Measurements from ENCODE around the gene ATP2C2. TPM values are rescaled to one million over a fixed set of nuclear protein-coding genes. Genes with fewer than 3 reads are reported as not detected.

Gene ATP2C2
- polyA plus RNA-seq, 1 of the 3 experiments (the other 2 are of a cell fraction): 0.33 TPM

DNA sequence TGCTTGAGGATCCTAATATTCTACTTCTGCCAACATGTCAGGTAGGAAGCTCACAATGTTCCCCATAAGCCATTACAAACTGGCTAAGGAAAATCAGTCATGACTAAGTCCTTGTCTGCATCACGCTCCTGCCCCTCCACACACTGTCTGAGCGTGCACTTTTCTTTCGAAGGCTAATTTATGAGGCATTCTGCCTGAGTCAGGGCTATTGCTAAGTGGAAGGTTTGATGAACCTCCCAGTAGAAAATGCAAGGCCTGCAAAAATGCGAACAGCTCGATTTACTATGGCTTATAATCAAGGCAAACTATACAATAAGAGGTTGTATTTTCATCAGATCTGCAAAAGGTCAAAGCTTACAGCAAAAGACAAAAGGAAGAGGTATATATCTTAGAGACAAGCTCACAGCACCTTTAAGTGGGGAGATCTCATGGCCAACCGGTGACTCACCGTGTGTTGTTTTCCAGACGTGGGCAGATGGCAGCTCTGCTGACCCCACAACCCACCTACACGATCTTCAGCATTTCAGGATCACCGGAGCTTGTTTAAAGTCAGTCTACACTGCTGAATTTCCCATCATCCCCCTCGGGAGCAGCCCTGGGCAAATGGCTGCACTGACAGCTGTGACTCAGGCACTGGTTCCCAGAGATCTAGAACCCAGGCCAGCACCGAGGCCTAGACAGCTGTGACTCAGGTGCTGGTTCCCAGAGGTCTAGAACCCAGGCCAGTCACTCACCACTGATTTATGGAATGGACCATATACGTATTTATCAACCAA, 110.0 kb downstream of the ATP2C2 start:
- Histone ChIP-seq H3K27ac (ENCODE audit: low read depth in 2 of 2, low read length in 1 of 2) (peak overlapping the region in 1 of 2 experiments; percentile 35; a peak in 2 of 4 replicates), H2AFZ (ENCODE audit: low read depth) (no peak overlapping the region), H3F3A (replicated peaks; ENCODE audit: insufficient read depth) (peaks cover 15% of the 10 kb centered on the region), H3K4me1 (ENCODE audit: control insufficient read depth in 1 of 2, insufficient read depth in 2 of 2, low read depth in 1 of 2, low read length in 1 of 2) (no peaks in the 10 kb centered on the region; a peak in 1 of 4 replicates), H3K9ac (no peak overlapping the region), H3K4me3 (ENCODE audit: low read depth in 2 of 2, low read length in 1 of 2) (no peak overlapping the region), H3K79me2 (ENCODE audit: insufficient read depth) (peaks cover 4% of the 10 kb centered on the region; the same call in 1 of the 2 replicates), H3K4me2 (no peak overlapping the region), H3K27me3 (ENCODE audit: insufficient read depth) (no peaks in the 10 kb centered on the region), H3K9me3 (no peaks in the 10 kb centered on the region), H4K20me1 (ENCODE audit: insufficient read depth) (no peaks in the 10 kb centered on the region; the same call in 1 of the 2 replicates), H3K9me2 (no peaks in the 10 kb centered on the region), H3K36me3 (replicated peaks in 1 of 2; ENCODE audit: control insufficient read depth in 1 of 2, insufficient read depth in 2 of 2, low read length in 1 of 2) (peaks cover 17 to 24% of the 10 kb centered on the region in 2 experiments)
- DNase-seq: no peak
- POLR2A ChIA-PET: no interaction called here
- WGBS (ENCODE audit: low lambda C conversion rate): 57% methylated on average over 13 of the region's 13 CpGs
- TF ChIP-seq MXI1 (IDR thresholded peaks at IDR 0.05; ENCODE audit: low read depth, low read length): no peak
- TF ChIP-seq, protein P1, sequence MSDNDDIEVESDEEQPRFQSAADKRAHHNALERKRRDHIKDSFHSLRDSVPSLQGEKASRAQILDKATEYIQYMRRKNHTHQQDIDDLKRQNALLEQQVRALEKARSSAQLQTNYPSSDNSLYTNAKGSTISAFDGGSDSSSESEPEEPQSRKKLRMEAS (IDR thresholded peaks at IDR 0.05; ENCODE audit: low read depth): peak; percentile 71
- no peak for TF ChIP-seq TAF1 (IDR thresholded peaks at IDR 0.05; ENCODE audit: borderline replicate concordance, low read depth, low read length)
- TF ChIP-seq GATA2 (CRISPR knock-in tag; IDR thresholded peaks at IDR 0.05): no peak
- no peak for TF ChIP-seq IRF3 (IDR thresholded peaks at IDR 0.05; ENCODE audit: low read depth, low read length)
- TF ChIP-seq FOXM1 (IDR thresholded peaks at IDR 0.05; ENCODE audit: low read depth): no peak
- TF ChIP-seq RFX5 (IDR thresholded peaks at IDR 0.05; ENCODE audit: low read length): no peak
- peak; percentile 31; the same call in 1 of the 2 replicates for TF ChIP-seq TCF12 (IDR thresholded peaks at IDR 0.05)
- no peak for TF ChIP-seq ELF1 (IDR thresholded peaks at IDR 0.05)
- TF ChIP-seq, protein P2, sequence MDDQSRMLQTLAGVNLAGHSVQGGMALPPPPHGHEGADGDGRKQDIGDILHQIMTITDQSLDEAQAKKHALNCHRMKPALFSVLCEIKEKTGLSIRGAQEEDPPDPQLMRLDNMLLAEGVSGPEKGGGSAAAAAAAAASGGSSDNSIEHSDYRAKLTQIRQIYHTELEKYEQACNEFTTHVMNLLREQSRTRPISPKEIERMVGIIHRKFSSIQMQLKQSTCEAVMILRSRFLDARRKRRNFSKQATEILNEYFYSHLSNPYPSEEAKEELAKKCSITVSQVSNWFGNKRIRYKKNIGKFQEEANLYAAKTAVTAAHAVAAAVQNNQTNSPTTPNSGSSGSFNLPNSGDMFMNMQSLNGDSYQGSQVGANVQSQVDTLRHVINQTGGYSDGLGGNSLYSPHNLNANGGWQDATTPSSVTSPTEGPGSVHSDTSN (IDR thresholded peaks at IDR 0.05): peak; percentile 30; the same call in 1 of the 2 replicates
- peak; percentile 17; the same call in 1 of the 2 replicates for TF ChIP-seq FOSL2 (IDR thresholded peaks at IDR 0.05; ENCODE audit: borderline replicate concordance, low read depth)
- TF ChIP-seq JUND (IDR thresholded peaks at IDR 0.05): peak; percentile 14; the same call in 1 of the 2 replicates
- TF ChIP-seq RAD21 (IDR thresholded peaks at IDR 0.05; ENCODE audit: low read length): no peak
- CTCF ChIA-PET: interaction anchor here (1.0 to 2.2 kb wide), 4 partner anchors 9 to 415 kb away, joined by 3 to 5 read pairs (median 4); no protein-coding TSS in a partner anchor

- Histone ChIP-seq H4K20me1 (ENCODE audit: insufficient read depth) (peaks cover 1% of the 10 kb centered on the region; the same call in 1 of the 2 replicates), H3K4me3 (ENCODE audit: low read depth in 2 of 2, low read length in 1 of 2) (no peak overlapping the region), H3K4me2 (no peak overlapping the region), H3K27me3 (ENCODE audit: insufficient read depth) (no peaks in the 10 kb centered on the region), H3F3A (replicated peaks; ENCODE audit: insufficient read depth) (peaks cover 15% of the 10 kb centered on the region), H3K9me3 (no peaks in the 10 kb centered on the region), H3K4me1 (ENCODE audit: control insufficient read depth in 1 of 2, insufficient read depth in 2 of 2, low read depth in 1 of 2, low read length in 1 of 2) (no peaks in the 10 kb centered on the region; a peak in 1 of 4 replicates), H2AFZ (ENCODE audit: low read depth) (no peak overlapping the region), H3K27ac (ENCODE audit: low read depth in 2 of 2, low read length in 1 of 2) (no peak overlapping the region), H3K9ac (no peak overlapping the region), H3K36me3 (replicated peaks in 1 of 2; ENCODE audit: control insufficient read depth in 1 of 2, insufficient read depth in 2 of 2, low read length in 1 of 2) (peaks cover 19 to 24% of the 10 kb centered on the region in 2 experiments), H3K79me2 (ENCODE audit: insufficient read depth) (peaks cover 4% of the 10 kb centered on the region; the same call in 1 of the 2 replicates), H3K9me2 (no peaks in the 10 kb centered on the region)
- ChIA-PET CTCF (no interaction called here), POLR2A (interaction anchor here (0.5 kb wide), 1 partner anchor 429 kb away, joined by 4 read pairs; no protein-coding TSS in a partner anchor)
- 98% methylated on average over 16 of the region's 16 CpGs for WGBS (ENCODE audit: low lambda C conversion rate)
- TF ChIP-seq GATA2 (CRISPR knock-in tag; IDR thresholded peaks at IDR 0.05): no peak
- no peak for TF ChIP-seq RXRA (IDR thresholded peaks at IDR 0.05; ENCODE audit: borderline replicate concordance, low read depth)
- TF ChIP-seq JUND (IDR thresholded peaks at IDR 0.05): no peak
- TF ChIP-seq EZH2phosphoT487 (IDR thresholded peaks at IDR 0.05; ENCODE audit: borderline replicate concordance, low read depth): no peak
- TF ChIP-seq TAF1 (IDR thresholded peaks at IDR 0.05; ENCODE audit: borderline replicate concordance, low read depth, low read length): no peak
- no peak for TF ChIP-seq NRF1 (IDR thresholded peaks at IDR 0.05; ENCODE audit: low read depth, low read length)
- TF ChIP-seq, protein P1 (IDR thresholded peaks at IDR 0.05; ENCODE audit: low read depth): no peak
- TF ChIP-seq IRF3 (IDR thresholded peaks at IDR 0.05; ENCODE audit: low read depth, low read length): no peak
- no peak for TF ChIP-seq FOXM1 (IDR thresholded peaks at IDR 0.05; ENCODE audit: low read depth)
- no peak for DNase-seq
Observed at GRCh38 chr16:84479716-84480450, 111.5 kb downstream of the ATP2C2 start.

All from SK-N-SH (cell line).